ENCODE results near the gene NR2C2AP. TPM values are rescaled to one million over a fixed set of nuclear protein-coding genes. Genes with fewer than 3 reads are reported as not detected.

The NR2C2AP gene
- total and polyA plus RNA-seq, 2 of the 13 experiments (the other 11 are each of a cell fraction or from before 2014, with no cell fraction given): 12.2 to 26.8 TPM

DNA sequence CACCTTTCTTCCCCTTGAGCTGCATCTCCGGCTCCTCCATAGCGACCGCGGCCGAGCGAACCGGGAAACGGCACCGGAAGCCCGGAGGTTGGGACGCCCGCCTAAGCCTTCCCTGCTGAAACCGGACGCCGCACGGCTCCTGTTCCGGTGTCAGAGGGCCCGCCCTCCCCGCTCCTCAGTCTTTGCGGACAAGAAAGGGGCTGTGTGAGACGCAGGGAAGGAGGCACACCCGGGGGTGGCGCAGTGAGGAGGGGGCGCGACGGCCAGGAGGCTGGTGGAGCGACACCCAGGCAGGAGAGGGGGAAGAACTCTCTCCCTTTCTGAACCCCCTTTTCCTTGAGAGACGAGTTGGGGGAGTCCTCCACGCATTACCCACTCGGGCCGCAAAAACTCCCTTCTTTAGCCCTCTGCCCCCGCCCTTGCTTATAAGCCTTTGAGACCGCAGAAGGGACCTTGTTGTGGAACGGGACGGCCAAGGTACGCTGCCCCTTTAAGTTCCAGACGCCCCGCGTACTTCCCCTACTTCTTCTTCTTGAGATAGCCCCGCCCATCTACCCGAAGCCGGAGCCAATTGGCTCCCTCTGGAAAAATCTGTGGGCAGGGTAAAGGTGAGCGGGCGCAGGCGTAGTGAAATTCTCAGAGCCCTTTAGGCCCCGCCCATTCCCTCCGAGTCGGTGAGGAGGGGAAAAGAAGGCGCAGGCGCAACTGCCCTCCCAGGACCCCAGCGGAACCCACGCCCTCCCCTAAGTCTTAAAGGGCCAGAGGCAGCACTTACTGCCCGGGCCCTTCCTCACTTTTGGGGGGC, 10.9 kb downstream of the NR2C2AP start, which contains the start of the genes BORCS8 and RFXANK (continued):
- TF ChIP-seq, protein P1, sequence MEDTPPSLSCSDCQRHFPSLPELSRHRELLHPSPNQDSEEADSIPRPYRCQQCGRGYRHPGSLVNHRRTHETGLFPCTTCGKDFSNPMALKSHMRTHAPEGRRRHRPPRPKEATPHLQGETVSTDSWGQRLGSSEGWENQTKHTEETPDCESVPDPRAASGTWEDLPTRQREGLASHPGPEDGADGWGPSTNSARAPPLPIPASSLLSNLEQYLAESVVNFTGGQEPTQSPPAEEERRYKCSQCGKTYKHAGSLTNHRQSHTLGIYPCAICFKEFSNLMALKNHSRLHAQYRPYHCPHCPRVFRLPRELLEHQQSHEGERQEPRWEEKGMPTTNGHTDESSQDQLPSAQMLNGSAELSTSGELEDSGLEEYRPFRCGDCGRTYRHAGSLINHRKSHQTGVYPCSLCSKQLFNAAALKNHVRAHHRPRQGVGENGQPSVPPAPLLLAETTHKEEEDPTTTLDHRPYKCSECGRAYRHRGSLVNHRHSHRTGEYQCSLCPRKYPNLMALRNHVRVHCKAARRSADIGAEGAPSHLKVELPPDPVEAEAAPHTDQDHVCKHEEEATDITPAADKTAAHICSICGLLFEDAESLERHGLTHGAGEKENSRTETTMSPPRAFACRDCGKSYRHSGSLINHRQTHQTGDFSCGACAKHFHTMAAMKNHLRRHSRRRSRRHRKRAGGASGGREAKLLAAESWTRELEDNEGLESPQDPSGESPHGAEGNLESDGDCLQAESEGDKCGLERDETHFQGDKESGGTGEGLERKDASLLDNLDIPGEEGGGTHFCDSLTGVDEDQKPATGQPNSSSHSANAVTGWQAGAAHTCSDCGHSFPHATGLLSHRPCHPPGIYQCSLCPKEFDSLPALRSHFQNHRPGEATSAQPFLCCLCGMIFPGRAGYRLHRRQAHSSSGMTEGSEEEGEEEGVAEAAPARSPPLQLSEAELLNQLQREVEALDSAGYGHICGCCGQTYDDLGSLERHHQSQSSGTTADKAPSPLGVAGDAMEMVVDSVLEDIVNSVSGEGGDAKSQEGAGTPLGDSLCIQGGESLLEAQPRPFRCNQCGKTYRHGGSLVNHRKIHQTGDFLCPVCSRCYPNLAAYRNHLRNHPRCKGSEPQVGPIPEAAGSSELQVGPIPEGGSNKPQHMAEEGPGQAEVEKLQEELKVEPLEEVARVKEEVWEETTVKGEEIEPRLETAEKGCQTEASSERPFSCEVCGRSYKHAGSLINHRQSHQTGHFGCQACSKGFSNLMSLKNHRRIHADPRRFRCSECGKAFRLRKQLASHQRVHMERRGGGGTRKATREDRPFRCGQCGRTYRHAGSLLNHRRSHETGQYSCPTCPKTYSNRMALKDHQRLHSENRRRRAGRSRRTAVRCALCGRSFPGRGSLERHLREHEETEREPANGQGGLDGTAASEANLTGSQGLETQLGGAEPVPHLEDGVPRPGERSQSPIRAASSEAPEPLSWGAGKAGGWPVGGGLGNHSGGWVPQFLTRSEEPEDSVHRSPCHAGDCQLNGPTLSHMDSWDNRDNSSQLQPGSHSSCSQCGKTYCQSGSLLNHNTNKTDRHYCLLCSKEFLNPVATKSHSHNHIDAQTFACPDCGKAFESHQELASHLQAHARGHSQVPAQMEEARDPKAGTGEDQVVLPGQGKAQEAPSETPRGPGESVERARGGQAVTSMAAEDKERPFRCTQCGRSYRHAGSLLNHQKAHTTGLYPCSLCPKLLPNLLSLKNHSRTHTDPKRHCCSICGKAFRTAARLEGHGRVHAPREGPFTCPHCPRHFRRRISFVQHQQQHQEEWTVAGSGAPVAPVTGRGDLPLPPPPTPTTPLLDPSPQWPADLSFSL (CRISPR knock-in tag; IDR thresholded peaks at IDR 0.05): no peak
- TF ChIP-seq ZNF567 (CRISPR knock-in tag; IDR thresholded peaks at IDR 0.05; ENCODE audit: borderline replicate concordance) (no peak), TBP (CRISPR knock-in tag; IDR thresholded peaks at IDR 0.05) (no peak), ZNF230 (CRISPR knock-in tag; IDR thresholded peaks at IDR 0.05) (peak; percentile 28; the same call in 1 of the 2 replicates), SAFB2 (CRISPR knock-in tag; IDR thresholded peaks at IDR 0.05; ENCODE audit: borderline replicate concordance, low read depth) (peak; percentile 65; the same call in 1 of the 2 replicates), HOXA5 (CRISPR knock-in tag; IDR thresholded peaks at IDR 0.05) (peak; percentile 85), HNRNPUL1 (IDR thresholded peaks at IDR 0.05; ENCODE audit: low read depth, low read length) (peak; percentile 74), FOXJ3 (CRISPR knock-in tag; IDR thresholded peaks at IDR 0.05; ENCODE audit: borderline replicate concordance) (no peak), KLF16 (CRISPR knock-in tag; IDR thresholded peaks at IDR 0.05) (peak in 1 of 2 experiments; percentile 78; a peak in 2 of 4 replicates), SCMH1 (CRISPR knock-in tag; IDR thresholded peaks at IDR 0.05; ENCODE audit: borderline replicate concordance) (no peak), ZNF468 (CRISPR knock-in tag; IDR thresholded peaks at IDR 0.05) (peak; percentile 89; the same call in 1 of the 2 replicates), JUN (CRISPR knock-in tag; IDR thresholded peaks at IDR 0.05) (peak; percentile 76; the same call in 1 of the 2 replicates), ZNF20 (CRISPR knock-in tag; IDR thresholded peaks at IDR 0.05) (no peak), TAF15 (IDR thresholded peaks at IDR 0.05; ENCODE audit: low read depth, low read length, poor library complexity, severe bottlenecking) (no peak)
- TF ChIP-seq, protein P2, sequence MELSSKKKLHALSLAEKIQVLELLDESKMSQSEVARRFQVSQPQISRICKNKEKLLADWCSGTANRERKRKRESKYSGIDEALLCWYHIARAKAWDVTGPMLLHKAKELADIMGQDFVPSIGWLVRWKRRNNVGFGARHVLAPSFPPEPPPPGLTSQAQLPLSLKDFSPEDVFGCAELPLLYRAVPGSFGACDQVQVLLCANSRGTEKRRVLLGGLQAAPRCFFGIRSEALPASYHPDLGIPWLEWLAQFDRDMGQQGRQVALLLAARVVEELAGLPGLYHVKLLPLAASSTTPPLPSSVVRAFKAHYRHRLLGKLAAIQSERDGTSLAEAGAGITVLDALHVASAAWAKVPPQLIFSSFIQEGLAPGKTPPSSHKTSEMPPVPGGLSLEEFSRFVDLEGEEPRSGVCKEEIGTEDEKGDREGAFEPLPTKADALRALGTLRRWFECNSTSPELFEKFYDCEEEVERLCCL (CRISPR knock-in tag; IDR thresholded peaks at IDR 0.05; ENCODE audit: borderline replicate concordance): no peak
- TF ChIP-seq, protein P3, sequence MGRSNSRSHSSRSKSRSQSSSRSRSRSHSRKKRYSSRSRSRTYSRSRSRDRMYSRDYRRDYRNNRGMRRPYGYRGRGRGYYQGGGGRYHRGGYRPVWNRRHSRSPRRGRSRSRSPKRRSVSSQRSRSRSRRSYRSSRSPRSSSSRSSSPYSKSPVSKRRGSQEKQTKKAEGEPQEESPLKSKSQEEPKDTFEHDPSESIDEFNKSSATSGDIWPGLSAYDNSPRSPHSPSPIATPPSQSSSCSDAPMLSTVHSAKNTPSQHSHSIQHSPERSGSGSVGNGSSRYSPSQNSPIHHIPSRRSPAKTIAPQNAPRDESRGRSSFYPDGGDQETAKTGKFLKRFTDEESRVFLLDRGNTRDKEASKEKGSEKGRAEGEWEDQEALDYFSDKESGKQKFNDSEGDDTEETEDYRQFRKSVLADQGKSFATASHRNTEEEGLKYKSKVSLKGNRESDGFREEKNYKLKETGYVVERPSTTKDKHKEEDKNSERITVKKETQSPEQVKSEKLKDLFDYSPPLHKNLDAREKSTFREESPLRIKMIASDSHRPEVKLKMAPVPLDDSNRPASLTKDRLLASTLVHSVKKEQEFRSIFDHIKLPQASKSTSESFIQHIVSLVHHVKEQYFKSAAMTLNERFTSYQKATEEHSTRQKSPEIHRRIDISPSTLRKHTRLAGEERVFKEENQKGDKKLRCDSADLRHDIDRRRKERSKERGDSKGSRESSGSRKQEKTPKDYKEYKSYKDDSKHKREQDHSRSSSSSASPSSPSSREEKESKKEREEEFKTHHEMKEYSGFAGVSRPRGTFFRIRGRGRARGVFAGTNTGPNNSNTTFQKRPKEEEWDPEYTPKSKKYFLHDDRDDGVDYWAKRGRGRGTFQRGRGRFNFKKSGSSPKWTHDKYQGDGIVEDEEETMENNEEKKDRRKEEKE (IDR thresholded peaks at IDR 0.05): no peak

All from HepG2 (cell line).